B cell (primary cell): ENCODE results near the gene GNAI3.

ENCODE experiments used
- EZH2 ChIP-seq: IDR thresholded peaks from 2 replicates; pipeline ENCODE4 v1.6.1; 2012; ENCODE audit warnings: borderline replicate concordance, low read depth, mild to moderate bottlenecking, moderate library complexity, low read length; ENCODE audit not compliant: insufficient read depth, poor library complexity, severe bottlenecking
- TF ChIP-seq, protein P1 (sequence below): fragments of 200-600 bp; IDR thresholded peaks from one replicate; pipeline ENCODE4 v1.8.0; 2022; ENCODE audit warnings: antibody characterized with exemption, mild to moderate bottlenecking

DNA sequence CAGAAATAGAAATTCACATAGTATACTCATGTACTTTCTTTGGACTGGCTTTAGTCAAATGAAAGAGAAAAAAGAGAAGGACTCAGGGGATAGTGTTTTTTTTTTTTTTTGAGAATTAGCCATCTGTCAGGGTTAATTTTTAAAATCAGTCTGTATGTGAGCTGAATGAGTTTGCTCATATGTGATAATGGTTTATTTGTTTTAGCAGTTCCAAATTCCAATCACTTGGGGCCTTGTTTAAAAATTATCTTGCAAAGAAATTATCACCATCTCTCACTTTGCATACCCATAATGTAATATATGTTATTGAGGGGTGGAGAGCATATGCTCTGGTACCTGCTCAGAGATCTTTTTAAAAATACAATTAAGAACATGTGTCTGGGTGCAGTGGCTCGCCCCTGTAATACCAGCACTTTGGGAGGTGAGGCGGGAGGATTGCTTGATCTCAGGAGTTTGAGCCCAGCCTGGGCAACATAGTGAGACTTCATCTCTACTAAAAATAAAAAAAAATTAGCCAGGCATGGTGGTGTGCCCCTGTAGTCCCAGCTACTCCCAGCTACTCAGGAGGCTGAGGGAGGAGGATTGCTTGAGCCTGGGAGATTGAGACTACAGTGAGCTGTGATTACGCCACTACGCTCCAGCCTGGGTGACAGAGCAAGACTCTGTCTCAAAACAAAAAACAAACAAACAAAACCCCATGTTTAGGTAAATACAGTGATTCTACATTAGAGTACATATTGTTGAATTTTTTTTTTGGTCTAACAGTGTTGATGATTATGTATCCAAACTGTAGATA lies 19.7 kb downstream of the GNAI3 start:
- TF ChIP-seq, protein P1, sequence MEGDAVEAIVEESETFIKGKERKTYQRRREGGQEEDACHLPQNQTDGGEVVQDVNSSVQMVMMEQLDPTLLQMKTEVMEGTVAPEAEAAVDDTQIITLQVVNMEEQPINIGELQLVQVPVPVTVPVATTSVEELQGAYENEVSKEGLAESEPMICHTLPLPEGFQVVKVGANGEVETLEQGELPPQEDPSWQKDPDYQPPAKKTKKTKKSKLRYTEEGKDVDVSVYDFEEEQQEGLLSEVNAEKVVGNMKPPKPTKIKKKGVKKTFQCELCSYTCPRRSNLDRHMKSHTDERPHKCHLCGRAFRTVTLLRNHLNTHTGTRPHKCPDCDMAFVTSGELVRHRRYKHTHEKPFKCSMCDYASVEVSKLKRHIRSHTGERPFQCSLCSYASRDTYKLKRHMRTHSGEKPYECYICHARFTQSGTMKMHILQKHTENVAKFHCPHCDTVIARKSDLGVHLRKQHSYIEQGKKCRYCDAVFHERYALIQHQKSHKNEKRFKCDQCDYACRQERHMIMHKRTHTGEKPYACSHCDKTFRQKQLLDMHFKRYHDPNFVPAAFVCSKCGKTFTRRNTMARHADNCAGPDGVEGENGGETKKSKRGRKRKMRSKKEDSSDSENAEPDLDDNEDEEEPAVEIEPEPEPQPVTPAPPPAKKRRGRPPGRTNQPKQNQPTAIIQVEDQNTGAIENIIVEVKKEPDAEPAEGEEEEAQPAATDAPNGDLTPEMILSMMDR = no peak
- no peak for TF ChIP-seq EZH2
